Central memory CD4-positive, alpha-beta T cell (primary cell): ENCODE measurements around the gene DNM3.
A peak's percentile ranks its signal among the peaks of the same experiment; 100 is the strongest.
"Not testable (repeated sequence)": the region's sequence is repeated elsewhere in the genome, so short reads cannot be mapped to it uniquely, and the experiment has no call there.

Source experiments
- DNase-seq: peaks from one replicate; pipeline ENCODE4 v3.0.0; 2022
- total RNA-seq, 3 experiments: gene quantifications; one replicate each; lab custom pipeline; 2026; lab: John Stamatoyannopoulos, UW

DNM3 gene
- 0.63 to 6.9 (median 5.8) reads per million in 3 experiments for total RNA-seq

- peak; percentile 82 for DNase-seq
Observed at GRCh38 chr1:171841050-171841910, at the start of gene DNM3. Gene DNM3 (plus strand): TSS chr1:171841498. CDS start chr1:171841657, 159 bp downstream.

GRCh38 chr1:171792656-171793369 lies 48.5 kb upstream of the DNM3 start:
- DNase-seq: no peak

GRCh38 chr1:171793636-171794035 lies 47.7 kb upstream of the DNM3 start:
- DNase-seq: no peak

- no peak for DNase-seq
Observed at GRCh38 chr1:171794085-171794484, 47.2 kb upstream of the DNM3 start.

GRCh38 chr1:171796592-171796991 lies 44.7 kb upstream of the DNM3 start:
- DNase-seq: no peak

GRCh38 chr1:171798311-171798710 lies 43.0 kb upstream of the DNM3 start:
- no peak for DNase-seq

GRCh38 chr1:171798765-171799164 lies 42.5 kb upstream of the DNM3 start:
- DNase-seq: no peak

GRCh38 chr1:171799166-171799565 lies 42.1 kb upstream of the DNM3 start:
- no peak for DNase-seq

- not testable (repeated sequence) for DNase-seq
Observed at GRCh38 chr1:171799698-171800097, 41.6 kb upstream of the DNM3 start.

- no peak for DNase-seq
Observed at GRCh38 chr1:171800342-171800741, 41.0 kb upstream of the DNM3 start.

GRCh38 chr1:171800851-171801250 lies 40.4 kb upstream of the DNM3 start:
- no peak for DNase-seq

- DNase-seq: no peak
Observed at GRCh38 chr1:171801487-171801891, 39.8 kb upstream of the DNM3 start.

GRCh38 chr1:171802207-171802606 lies 39.1 kb upstream of the DNM3 start:
- no peak for DNase-seq

GRCh38 chr1:171803045-171803444 lies 38.3 kb upstream of the DNM3 start:
- DNase-seq: no peak

GRCh38 chr1:171803461-171804022 lies 37.8 kb upstream of the DNM3 start:
- DNase-seq: no peak

GRCh38 chr1:171805395-171806115 lies 35.7 kb upstream of the DNM3 start:
- DNase-seq: no peak

GRCh38 chr1:171807556-171807955 lies 33.7 kb upstream of the DNM3 start:
- DNase-seq: no peak

GRCh38 chr1:171809834-171810233 lies 31.5 kb upstream of the DNM3 start:
- DNase-seq: no peak

GRCh38 chr1:171811672-171812071 lies 29.6 kb upstream of the DNM3 start:
- no peak for DNase-seq

- no peak for DNase-seq
Observed at GRCh38 chr1:171814692-171815091, 26.6 kb upstream of the DNM3 start.

GRCh38 chr1:171816300-171816901 lies 24.9 kb upstream of the DNM3 start:
- DNase-seq: no peak

- no peak for DNase-seq
Observed at GRCh38 chr1:171817511-171818265, 23.6 kb upstream of the DNM3 start.
